Smooth muscle cell (in vitro differentiated cells): Measurements from ENCODE around the gene FGF1. TPM values are rescaled to one million over a fixed set of nuclear protein-coding genes. Genes with fewer than 3 reads are reported as not detected.

Source experiments
- DNase-seq: peaks from one replicate; lab custom pipeline; 2025; ENCODE audit not compliant: unreplicated experiment; lab: John Stamatoyannopoulos, UW
- H2AFZ ChIP-seq: fragments of 200-600 bp; sonication (generic); 2 replicates; pipeline ENCODE4 v1.6.0; 2016; ENCODE audit warnings: antibody characterized with exemption, low read depth, mild to moderate bottlenecking
- H3F3A ChIP-seq: fragments of 200-600 bp; sonication (generic); 2 replicates; pipeline ENCODE4 v1.6.0; 2017; ENCODE audit warnings: antibody characterized with exemption, low read depth
- H3K27ac ChIP-seq: fragments of 200-600 bp; sonication (generic); 2 replicates; pipeline ENCODE4 v1.5.1; 2016; ENCODE audit warnings: low read depth, mild to moderate bottlenecking
- H3K27me3 ChIP-seq: fragments of 200-600 bp; sonication (generic); 2 replicates; pipeline ENCODE4 v1.6.1; 2016; ENCODE audit warnings: low read depth, mild to moderate bottlenecking
- H3K36me3 ChIP-seq: fragments of 200-600 bp; sonication (generic); 2 replicates; pipeline ENCODE4 v1.5.1; 2016; ENCODE audit warnings: low read depth
- H3K4me1 ChIP-seq: fragments of 200-600 bp; sonication (generic); 2 replicates; pipeline ENCODE4 v1.5.1; 2016; ENCODE audit warnings: low read depth
- H3K4me2 ChIP-seq: fragments of 200-600 bp; sonication (generic); 2 replicates; pipeline ENCODE4 v1.6.0; 2016; ENCODE audit warnings: mild to moderate bottlenecking
- H3K4me3 ChIP-seq: fragments of 200-600 bp; sonication (generic); 2 replicates; pipeline ENCODE4 v1.5.1; 2016; ENCODE audit warnings: mild to moderate bottlenecking
- H3K79me2 ChIP-seq: fragments of 200-600 bp; sonication (generic); 2 replicates; pipeline ENCODE4 v1.6.0; 2016; ENCODE audit warnings: low read depth, mild to moderate bottlenecking
- H3K9ac ChIP-seq: fragments of 200-600 bp; sonication (generic); 2 replicates; pipeline ENCODE4 v1.6.0; 2016; ENCODE audit warnings: low read depth
- H3K9me3 ChIP-seq: fragments of 200-600 bp; sonication (generic); replicated peaks from 2 replicates; pipeline ENCODE4 v1.5.1; 2016; ENCODE audit warnings: low read depth
- H4K20me1 ChIP-seq: fragments of 200-600 bp; sonication (generic); 2 replicates; pipeline ENCODE4 v1.6.0; 2016; ENCODE audit warnings: low read depth
- WGBS: methylation state at CpG from one replicate; pipeline ENCODE4 v1.1.7; 2016; ENCODE audit warnings: low lambda C conversion rate; 5-methylcytosine and 5-hydroxymethylcytosine counted together
- polyA plus RNA-seq: library from polyadenylated mRNA; unstranded; fragments of >200 nt; fragmentation: Nextera tagmentation; extraction: Ambion mirVana; gene quantifications from 2 replicates; pipeline ENCODE4 v1.2.1, GENCODE V29; 2016
- total RNA-seq: library from RNA; depleted of rRNA; stranded (reverse); fragments of >200 nt; gene quantifications from 2 replicates; pipeline ENCODE4 v1.2.3, GENCODE V29; 2014
- TF ChIP-seq, protein P1 (sequence below): fragments of 200-600 bp; sonication (generic); IDR thresholded peaks from 2 replicates; pipeline ENCODE4 v1.5.1; 2017; ENCODE audit warnings: borderline replicate concordance, mild to moderate bottlenecking, antibody characterized with exemption; ENCODE audit not compliant: insufficient read depth, poor library complexity, severe bottlenecking

The FGF1 gene
- total and polyA plus RNA-seq, 2 experiments from 2014 or later, result 91.7 to 111 TPM

DNA sequence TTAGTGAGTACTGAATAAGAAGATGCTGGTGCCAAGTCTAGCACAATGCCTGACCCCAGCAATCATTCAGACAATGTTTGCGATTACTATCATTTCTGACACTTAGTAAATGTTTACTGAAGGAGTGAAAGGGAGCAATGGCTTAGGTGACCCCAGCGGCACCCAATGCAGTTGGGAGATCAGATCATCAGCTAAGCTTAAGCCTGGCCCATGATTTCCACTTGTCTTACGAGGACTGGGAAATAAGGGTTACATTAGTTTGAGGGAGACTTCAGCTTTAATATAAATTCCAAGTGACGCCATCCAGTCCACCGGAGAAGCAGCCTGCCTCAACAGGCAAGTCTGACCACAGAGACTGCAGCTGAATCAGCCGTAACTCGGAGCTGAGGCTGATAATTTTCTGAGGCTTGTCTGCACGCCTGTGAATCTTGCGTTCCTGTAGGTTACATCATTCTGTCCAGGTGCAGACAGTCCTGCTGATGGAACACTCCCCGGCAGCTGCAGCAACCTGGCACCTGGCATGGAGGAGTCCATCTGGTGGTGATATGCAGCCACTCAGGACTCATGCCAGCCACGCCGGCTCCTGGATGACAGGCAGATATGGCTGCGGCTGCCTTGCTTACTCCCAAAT, 34.9 kb upstream of the FGF1 start:
- H3K36me3 ChIP-seq, result no peaks in the 10 kb centered on the region
- H3K27me3 ChIP-seq, result no peaks in the 10 kb centered on the region
- peak overlapping the region; percentile 58 for H3K27ac ChIP-seq
- WGBS, result 56% methylated on average over 13 of the region's 13 CpGs
- no peaks in the 10 kb centered on the region for H3K4me1 ChIP-seq
- DNase-seq, result no peak
- TF ChIP-seq, protein P1, sequence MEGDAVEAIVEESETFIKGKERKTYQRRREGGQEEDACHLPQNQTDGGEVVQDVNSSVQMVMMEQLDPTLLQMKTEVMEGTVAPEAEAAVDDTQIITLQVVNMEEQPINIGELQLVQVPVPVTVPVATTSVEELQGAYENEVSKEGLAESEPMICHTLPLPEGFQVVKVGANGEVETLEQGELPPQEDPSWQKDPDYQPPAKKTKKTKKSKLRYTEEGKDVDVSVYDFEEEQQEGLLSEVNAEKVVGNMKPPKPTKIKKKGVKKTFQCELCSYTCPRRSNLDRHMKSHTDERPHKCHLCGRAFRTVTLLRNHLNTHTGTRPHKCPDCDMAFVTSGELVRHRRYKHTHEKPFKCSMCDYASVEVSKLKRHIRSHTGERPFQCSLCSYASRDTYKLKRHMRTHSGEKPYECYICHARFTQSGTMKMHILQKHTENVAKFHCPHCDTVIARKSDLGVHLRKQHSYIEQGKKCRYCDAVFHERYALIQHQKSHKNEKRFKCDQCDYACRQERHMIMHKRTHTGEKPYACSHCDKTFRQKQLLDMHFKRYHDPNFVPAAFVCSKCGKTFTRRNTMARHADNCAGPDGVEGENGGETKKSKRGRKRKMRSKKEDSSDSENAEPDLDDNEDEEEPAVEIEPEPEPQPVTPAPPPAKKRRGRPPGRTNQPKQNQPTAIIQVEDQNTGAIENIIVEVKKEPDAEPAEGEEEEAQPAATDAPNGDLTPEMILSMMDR, result no peak
- H4K20me1 ChIP-seq, result no peaks in the 10 kb centered on the region
- H2AFZ ChIP-seq, result no peak overlapping the region
- peak overlapping the region; percentile 23 for H3K4me2 ChIP-seq
- H3K79me2 ChIP-seq, result no peaks in the 10 kb centered on the region
- H3F3A ChIP-seq, result no peaks in the 10 kb centered on the region
- no peaks in the 10 kb centered on the region for H3K9me3 ChIP-seq
- H3K4me3 ChIP-seq, result no peak overlapping the region
- H3K9ac ChIP-seq, result no peak overlapping the region

DNA sequence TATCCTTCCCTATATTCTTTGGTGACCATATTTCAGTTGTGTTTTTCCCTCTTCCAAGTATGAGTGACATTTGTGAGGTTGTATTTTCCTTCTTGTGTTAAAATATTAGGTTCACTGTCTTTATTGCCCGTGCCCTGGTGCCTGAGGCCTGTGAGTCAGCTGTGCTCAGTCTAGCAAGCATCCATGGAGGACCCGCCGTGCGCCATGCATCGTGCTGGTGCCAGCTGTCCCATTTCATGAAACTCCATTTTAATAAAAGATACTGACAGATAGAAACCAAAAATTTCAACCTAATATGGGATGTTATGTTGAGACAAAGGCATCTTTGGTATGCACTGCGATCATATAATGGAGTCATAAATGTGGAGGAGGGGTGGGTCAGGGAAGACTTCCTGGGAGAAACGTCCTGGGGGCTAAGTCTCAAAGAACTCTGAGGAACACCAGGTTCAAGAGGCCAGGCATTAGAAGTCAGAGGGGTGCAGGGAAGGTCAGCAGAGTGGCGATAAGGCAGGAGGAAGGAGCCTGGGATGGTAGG, 34.0 kb upstream of the FGF1 start:
- no peaks in the 10 kb centered on the region for H3F3A ChIP-seq
- H3K4me2 ChIP-seq, result no peak overlapping the region
- no peak overlapping the region for H3K9ac ChIP-seq
- H3K27me3 ChIP-seq, result no peaks in the 10 kb centered on the region
- H3K4me1 ChIP-seq, result no peaks in the 10 kb centered on the region
- H3K27ac ChIP-seq, result no peak overlapping the region
- TF ChIP-seq, protein P1, result no peak
- no peak overlapping the region for H2AFZ ChIP-seq
- H3K4me3 ChIP-seq, result no peak overlapping the region
- no peaks in the 10 kb centered on the region for H3K9me3 ChIP-seq
- no peaks in the 10 kb centered on the region for H3K79me2 ChIP-seq
- no peak for DNase-seq
- H4K20me1 ChIP-seq, result no peaks in the 10 kb centered on the region
- WGBS, result 82% methylated on average over 8 of the region's 8 CpGs
- no peaks in the 10 kb centered on the region for H3K36me3 ChIP-seq

- no peak overlapping the region for H3K4me3 ChIP-seq
- 77% methylated on average over 11 of the region's 11 CpGs for WGBS
- H3K4me2 ChIP-seq, result no peak overlapping the region
- H2AFZ ChIP-seq, result no peak overlapping the region
- H3K79me2 ChIP-seq, result no peaks in the 10 kb centered on the region
- H3K27ac ChIP-seq, result no peak overlapping the region
- TF ChIP-seq, protein P1, result peak; percentile 62
- H3K9ac ChIP-seq, result no peak overlapping the region
- H3K27me3 ChIP-seq, result no peaks in the 10 kb centered on the region
- DNase-seq, result no peak
- H3K9me3 ChIP-seq, result no peaks in the 10 kb centered on the region
- H3K36me3 ChIP-seq, result no peaks in the 10 kb centered on the region
- no peaks in the 10 kb centered on the region for H3K4me1 ChIP-seq
- no peaks in the 10 kb centered on the region for H3F3A ChIP-seq
- H4K20me1 ChIP-seq, result no peaks in the 10 kb centered on the region
Observed at GRCh38 chr5:142717582-142718215, 31.8 kb upstream of the FGF1 start.
